MCF 10A (cell line): ENCODE results near the gene XPC. TPM values are rescaled to one million over a fixed set of nuclear protein-coding genes. Genes with fewer than 3 reads are reported as not detected.

Experiments used
- BruUV-seq: library from RNA; stranded (reverse); fragments of 400-500 nt; replicated peaks from 2 replicates; lab custom pipeline; 2021; lab: Mats Ljungman, UMichigan
- CTCF ChIA-PET: fragments of 300-600 bp; sonication (Branson Sonifier 250); formaldehyde crosslinking; extraction: SDS; loops from one replicate; lab custom pipeline; 2021; ENCODE audit warnings: antibody characterized with exemption, inconsistent platforms; lab: Yijun Ruan, JAX
- POLR2A ChIA-PET: fragments of 300-600, 350-650 bp; sonication (Branson Sonifier 250); formaldehyde crosslinking; extraction: SDS; loops from one replicate; lab custom pipeline; 2020; ENCODE audit warnings: antibody characterized with exemption, inconsistent platforms; lab: Yijun Ruan, JAX
- DNase-seq: peaks from one replicate; pipeline ENCODE4 v3.0.0-alpha.2; 2018; ENCODE audit not compliant: unreplicated experiment
- H3K27ac Mint-ChIP-seq: one replicate; pipeline ENCODE4 v1.8.0; 2022; ENCODE audit warnings: mild to moderate bottlenecking, low read depth, mixed read lengths; ENCODE audit not compliant: unreplicated experiment
- H3K27me3 Mint-ChIP-seq: one replicate; pipeline ENCODE4 v1.8.0; 2022; ENCODE audit warnings: mixed read lengths; ENCODE audit not compliant: insufficient read depth, unreplicated experiment
- H3K36me3 Mint-ChIP-seq: one replicate; pipeline ENCODE4 v1.8.0; 2022; ENCODE audit warnings: mild to moderate bottlenecking, moderate library complexity, mixed read lengths; ENCODE audit not compliant: insufficient read depth, unreplicated experiment
- H3K4me1 Mint-ChIP-seq: one replicate; pipeline ENCODE4 v1.8.0; 2022; ENCODE audit warnings: mixed read lengths; ENCODE audit not compliant: insufficient read depth, unreplicated experiment
- H3K4me3 Mint-ChIP-seq: one replicate; pipeline ENCODE4 v1.8.0; 2022; ENCODE audit warnings: mild to moderate bottlenecking, moderate library complexity, mixed read lengths; ENCODE audit not compliant: unreplicated experiment
- H3K9me3 Mint-ChIP-seq: one replicate; pipeline ENCODE4 v1.8.0; 2022; ENCODE audit warnings: mixed read lengths; ENCODE audit not compliant: unreplicated experiment
- intact Hi-C: fragments of 100-400 bp; cut with micrococcal nuclease; formaldehyde crosslinking; loops from 2 replicates; pipeline ENCODE4 v1.14.1; 2022
- total RNA-seq: library from RNA; stranded (reverse); gene quantifications from 2 replicates; pipeline ENCODE4 v1.2.3, GENCODE V29; 2022
- TF ChIP-seq, protein P1 (sequence below): fragments of 200-600 bp; IDR thresholded peaks from one replicate; pipeline ENCODE4 v1.8.0; 2022; ENCODE audit warnings: antibody characterized with exemption, mild to moderate bottlenecking; ENCODE audit not compliant: unreplicated experiment

XPC gene
- total RNA-seq, 1 experiment from 2014 or later = 73.3 TPM

DNA sequence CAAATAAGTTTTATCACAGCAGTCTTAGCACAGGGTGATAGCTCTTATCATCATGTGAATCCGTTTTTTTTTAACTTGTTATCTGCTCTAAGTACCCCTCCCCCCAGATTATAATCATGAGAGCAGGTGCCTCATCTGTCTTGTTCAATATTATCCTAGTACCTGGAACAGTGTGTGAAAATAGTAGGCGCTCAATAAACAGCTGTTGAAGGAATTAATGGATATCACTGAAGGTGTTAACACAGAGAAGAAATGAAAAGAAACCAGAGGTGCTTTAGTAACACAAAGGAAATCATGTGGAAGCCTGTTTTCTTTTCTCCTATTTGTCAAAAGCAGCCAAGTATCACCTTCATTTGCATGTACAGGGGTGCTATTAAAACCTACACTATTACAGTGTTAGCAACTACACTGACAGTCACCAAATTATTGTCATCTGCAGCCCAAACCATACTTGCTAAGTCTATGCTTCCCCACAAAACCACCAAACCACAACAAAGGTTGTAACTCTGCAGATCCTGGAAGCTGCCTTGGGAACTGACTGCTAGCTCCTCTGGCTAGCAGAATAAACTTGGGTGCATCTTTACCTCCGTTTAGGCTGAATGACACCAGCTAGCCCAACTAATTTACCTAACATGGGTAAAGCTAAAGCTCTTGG lies 2.9 kb downstream of the XPC start:
- Mint-ChIP-seq H3K27ac (peak overlapping the region; percentile 78), H3K36me3 (peaks cover 52% of the 10 kb centered on the region), H3K27me3 (no peaks in the 10 kb centered on the region), H3K9me3 (no peaks in the 10 kb centered on the region), H3K4me3 (peak overlapping the region; percentile 85), H3K4me1 (peaks cover 65% of the 10 kb centered on the region)
- POLR2A ChIA-PET = interaction anchor here (0.7 to 7.5 kb wide), 9 partner anchors 8 to 284 kb away, joined by 3 to 120 read pairs (median 5); partner anchors contain the start of genes CHCHD4 and TMEM43
- CTCF ChIA-PET = interaction anchor here (0.6 to 1.7 kb wide), 7 partner anchors 27 to 281 kb away, joined by 3 to 5 read pairs (median 4); no protein-coding TSS in a partner anchor
- TF ChIP-seq, protein P1, sequence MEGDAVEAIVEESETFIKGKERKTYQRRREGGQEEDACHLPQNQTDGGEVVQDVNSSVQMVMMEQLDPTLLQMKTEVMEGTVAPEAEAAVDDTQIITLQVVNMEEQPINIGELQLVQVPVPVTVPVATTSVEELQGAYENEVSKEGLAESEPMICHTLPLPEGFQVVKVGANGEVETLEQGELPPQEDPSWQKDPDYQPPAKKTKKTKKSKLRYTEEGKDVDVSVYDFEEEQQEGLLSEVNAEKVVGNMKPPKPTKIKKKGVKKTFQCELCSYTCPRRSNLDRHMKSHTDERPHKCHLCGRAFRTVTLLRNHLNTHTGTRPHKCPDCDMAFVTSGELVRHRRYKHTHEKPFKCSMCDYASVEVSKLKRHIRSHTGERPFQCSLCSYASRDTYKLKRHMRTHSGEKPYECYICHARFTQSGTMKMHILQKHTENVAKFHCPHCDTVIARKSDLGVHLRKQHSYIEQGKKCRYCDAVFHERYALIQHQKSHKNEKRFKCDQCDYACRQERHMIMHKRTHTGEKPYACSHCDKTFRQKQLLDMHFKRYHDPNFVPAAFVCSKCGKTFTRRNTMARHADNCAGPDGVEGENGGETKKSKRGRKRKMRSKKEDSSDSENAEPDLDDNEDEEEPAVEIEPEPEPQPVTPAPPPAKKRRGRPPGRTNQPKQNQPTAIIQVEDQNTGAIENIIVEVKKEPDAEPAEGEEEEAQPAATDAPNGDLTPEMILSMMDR = no peak
- intact Hi-C loops = loop anchor here (5.0 kb wide), 1 partner anchor 33 kb away; no protein-coding TSS in a partner anchor
- BruUV-seq = no TSS peak
- no peak for DNase-seq

DNA sequence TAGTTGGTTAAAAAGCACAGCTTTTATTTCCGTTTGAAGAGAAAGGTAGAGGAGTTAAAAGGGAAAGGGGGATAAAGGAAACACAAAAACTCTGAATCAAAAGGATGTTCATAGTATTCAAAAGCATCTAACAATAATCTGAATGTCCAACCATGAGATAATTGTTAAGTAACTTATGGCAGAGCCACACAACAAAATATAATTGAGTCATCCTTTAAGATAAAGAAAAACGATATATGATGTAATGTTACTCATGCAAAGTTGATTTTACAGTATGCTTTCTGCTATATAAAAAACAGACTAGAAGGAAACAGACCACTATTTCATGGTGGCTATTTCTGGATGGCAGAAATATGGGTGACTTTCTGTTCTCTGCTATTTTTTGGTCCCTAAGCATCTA lies 3.9 kb downstream of the XPC start:
- no peaks in the 10 kb centered on the region for H3K9me3 Mint-ChIP-seq
- POLR2A ChIA-PET = interaction anchor here (0.6 to 7.5 kb wide), 7 partner anchors 9 to 278 kb away, joined by 3 to 120 read pairs (median 4); partner anchors contain the start of genes CHCHD4 and TMEM43
- H3K27ac Mint-ChIP-seq = peak overlapping the region; percentile 78
- intact Hi-C loops = no loop called here
- peaks cover 63% of the 10 kb centered on the region for H3K36me3 Mint-ChIP-seq
- no peaks in the 10 kb centered on the region for H3K27me3 Mint-ChIP-seq
- H3K4me1 Mint-ChIP-seq = peaks cover 68% of the 10 kb centered on the region
- DNase-seq = no peak
- H3K4me3 Mint-ChIP-seq = peak overlapping the region; percentile 85
- TF ChIP-seq, protein P1 = no peak
- CTCF ChIA-PET = interaction anchor here (1.1 to 1.7 kb wide), 4 partner anchors 26 to 280 kb away, joined by 3 to 5 read pairs (median 5); no protein-coding TSS in a partner anchor
- BruUV-seq = no TSS peak

DNA sequence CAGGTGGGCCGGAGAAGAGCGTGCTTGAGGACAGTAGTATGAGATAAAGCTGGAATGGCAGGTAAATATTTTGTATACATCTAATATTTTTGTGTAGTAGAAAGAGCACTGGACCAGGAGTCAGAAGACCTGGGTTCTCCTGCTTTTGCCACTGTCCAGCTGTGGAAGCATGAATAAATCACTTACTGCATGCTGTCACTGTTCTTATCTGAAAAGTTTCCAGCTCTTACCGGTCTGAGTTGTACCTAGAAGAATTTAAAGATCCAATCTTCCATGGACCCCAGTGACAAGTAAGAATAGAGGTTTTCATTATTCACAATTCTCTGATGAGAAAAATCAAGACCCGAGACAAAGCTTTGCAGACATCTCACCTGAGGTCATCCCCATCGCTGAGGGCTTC lies 5.9 kb downstream of the XPC start:
- Mint-ChIP-seq H3K27ac (no peak overlapping the region), H3K9me3 (no peaks in the 10 kb centered on the region), H3K4me3 (no peak overlapping the region), H3K27me3 (no peaks in the 10 kb centered on the region), H3K36me3 (peaks cover 71% of the 10 kb centered on the region), H3K4me1 (peaks cover 71% of the 10 kb centered on the region)
- no peak for DNase-seq
- ChIA-PET POLR2A (interaction anchor here (0.7 to 7.2 kb wide), 3 partner anchors 28 to 994 kb away, joined by 3 to 77 read pairs (median 4); partner anchors contain the start of genes CHCHD4 and TMEM43), CTCF (interaction anchor here (0.6 to 1.8 kb wide), 2 partner anchors 30 to 1507 kb away, joined by 3 to 7 read pairs; no protein-coding TSS in a partner anchor)
- BruUV-seq = no TSS peak
- TF ChIP-seq, protein P1 = no peak
- intact Hi-C loops = no loop called here

DNA sequence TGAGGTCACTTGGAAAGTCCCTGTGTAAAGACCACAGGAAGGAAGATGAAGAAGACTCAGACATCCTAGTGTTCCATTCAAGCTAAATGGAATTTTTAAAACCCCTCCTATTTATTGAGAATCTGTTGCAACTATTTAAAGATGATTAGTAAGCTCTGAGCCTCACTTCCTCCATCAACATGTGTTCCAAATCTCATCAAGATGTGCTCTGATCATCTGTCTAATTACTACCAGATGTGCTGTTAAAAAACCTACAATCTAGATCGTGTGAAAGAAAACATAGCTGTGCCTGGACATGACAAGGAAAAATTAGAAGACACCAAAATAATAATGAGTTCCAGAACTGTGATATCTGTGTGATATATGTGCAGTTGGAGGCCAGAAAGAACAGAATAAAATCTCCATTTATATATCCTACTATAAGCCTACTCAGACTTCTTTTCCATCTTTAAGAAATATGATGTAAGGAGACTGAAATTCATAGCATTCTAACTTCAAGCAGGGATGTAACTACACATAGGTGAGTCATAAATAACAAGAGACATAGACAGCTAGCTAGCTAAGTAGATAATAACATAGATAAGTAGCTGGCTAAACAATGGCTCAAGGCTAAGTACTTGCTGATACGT lies 7.8 kb downstream of the XPC start:
- Mint-ChIP-seq H3K9me3 (no peaks in the 10 kb centered on the region), H3K27me3 (no peaks in the 10 kb centered on the region), H3K27ac (peak overlapping the region; percentile 96), H3K4me3 (peak overlapping the region; percentile 39), H3K36me3 (peaks cover 79% of the 10 kb centered on the region), H3K4me1 (peaks cover 74% of the 10 kb centered on the region)
- no peak for DNase-seq
- TF ChIP-seq, protein P1 = no peak
- intact Hi-C loops = loop anchor here (1.0 kb wide), 1 partner anchor 45 kb away; the partner anchor contains the start of gene TMEM43
- POLR2A ChIA-PET = interaction anchor here (0.6 to 7.2 kb wide), 10 partner anchors 8 to 928 kb away, joined by 3 to 77 read pairs (median 7); partner anchors contain the start of genes CHCHD4, LSM3, TMEM43 and XPC
- CTCF ChIA-PET = interaction anchor here (0.6 to 1.6 kb wide), 5 partner anchors 21 to 290 kb away, joined by 3 to 6 read pairs (median 5); partner anchors contain the start of genes CHCHD4, TMEM43 and WNT7A
- TSS peak; percentile 12 for BruUV-seq
